ENCODE measurements around the gene CCDC40.

The CCDC40 gene

DNA sequence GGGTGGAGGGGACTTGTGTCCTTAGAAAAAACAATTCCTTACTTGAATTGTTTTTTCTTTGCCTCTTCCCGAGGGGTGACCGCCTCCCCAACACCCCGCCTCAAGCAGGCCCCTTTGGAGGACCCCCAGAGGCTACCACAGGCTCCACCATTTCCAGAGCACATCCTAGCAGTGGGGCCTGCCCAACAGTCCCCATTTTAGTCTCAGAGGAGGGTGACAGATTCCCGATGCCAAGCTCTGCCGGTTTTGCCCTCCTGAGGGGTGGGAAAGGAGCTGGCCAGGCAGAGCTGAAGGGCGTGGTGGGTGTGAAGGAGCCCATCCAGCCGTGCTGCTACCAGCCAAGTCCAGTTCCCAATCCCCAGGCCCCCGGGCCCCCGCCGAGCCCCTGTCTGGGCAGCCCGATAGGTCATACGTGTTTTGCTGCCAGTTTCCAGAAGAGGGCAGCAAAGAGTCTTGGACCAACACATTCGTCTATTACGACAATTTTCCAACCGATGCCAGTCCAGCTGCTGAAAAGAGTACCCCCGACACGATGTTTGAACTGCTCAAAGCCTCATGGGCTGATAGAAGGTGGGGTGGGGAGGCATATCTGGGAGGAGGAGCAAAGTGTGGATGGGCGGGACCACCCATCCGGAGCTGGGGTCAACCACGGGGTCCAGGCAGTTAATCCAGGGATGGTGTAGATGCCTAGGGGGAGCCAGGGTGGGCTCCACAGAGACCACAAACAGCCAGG, 46.1 kb downstream of the CCDC40 start:
- no peak overlapping the region for H3K4me3 ChIP-seq (ENCODE audit: low read depth, low read length)
- peak; percentile 89 for DNase-seq
- TF ChIP-seq CTCF (IDR thresholded peaks at IDR 0.05; ENCODE audit: low read depth, low read length), result peak; percentile 86

GRCh38 chr17:80083136-80083661, 46.8 kb downstream of the CCDC40 start:
- Histone ChIP-seq H3K27ac (no peak overlapping the region), H3K36me3 (no peaks in the 10 kb centered on the region; the same call in 1 of the 2 replicates), H3K27me3 (ENCODE audit: insufficient read depth, low read depth, severe bottlenecking) (no peaks in the 10 kb centered on the region), H3K4me3 (ENCODE audit: low read depth, low read length) (no peak overlapping the region), H3K9me3 (ENCODE audit: severe bottlenecking) (no peaks in the 10 kb centered on the region)
- DNase-seq, result no peak
- no peak for TF ChIP-seq CTCF (IDR thresholded peaks at IDR 0.05; ENCODE audit: low read depth, low read length)

More for the DNA sequence above, 46.1 kb downstream of the CCDC40 start:
- H3K27ac ChIP-seq, result peak overlapping the region; percentile 32
- H3K9me3 ChIP-seq (ENCODE audit: severe bottlenecking), result no peaks in the 10 kb centered on the region
- no peaks in the 10 kb centered on the region; the same call in 1 of the 2 replicates for H3K36me3 ChIP-seq
- H3K27me3 ChIP-seq (ENCODE audit: insufficient read depth, low read depth, severe bottlenecking), result no peaks in the 10 kb centered on the region

DNA sequence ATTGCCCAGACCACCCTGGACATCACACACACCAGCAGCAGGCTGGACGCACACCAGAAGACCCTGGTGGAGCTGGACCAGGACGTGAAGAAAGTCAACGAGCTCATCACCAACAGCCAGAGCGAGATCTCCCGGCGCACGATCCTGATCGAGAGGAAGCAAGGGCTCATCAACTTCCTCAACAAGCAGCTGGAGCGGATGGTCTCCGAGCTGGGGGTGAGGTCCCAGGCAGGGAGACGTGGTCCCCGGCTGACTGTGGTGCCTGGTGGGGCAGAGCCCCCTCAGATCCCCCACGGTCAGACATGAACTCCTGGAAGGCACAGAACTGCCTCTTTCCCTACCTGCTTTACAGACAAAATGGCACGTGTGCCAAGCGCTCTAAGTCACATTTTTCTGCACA, 48.3 kb downstream of the CCDC40 start:
- H3K27ac ChIP-seq, result no peak overlapping the region
- no peaks in the 10 kb centered on the region; the same call in none of the 2 replicates for H3K36me3 ChIP-seq
- H3K27me3 ChIP-seq (ENCODE audit: insufficient read depth, low read depth, severe bottlenecking), result no peaks in the 10 kb centered on the region
- no peak overlapping the region for H3K4me3 ChIP-seq (ENCODE audit: low read depth, low read length)
- no peak for DNase-seq
- TF ChIP-seq CTCF (IDR thresholded peaks at IDR 0.05; ENCODE audit: low read depth, low read length), result no peak
- H3K9me3 ChIP-seq (ENCODE audit: severe bottlenecking), result no peaks in the 10 kb centered on the region

GRCh38 chr17:80086081-80086480, 49.6 kb downstream of the CCDC40 start:
- Histone ChIP-seq H3K27ac (no peak overlapping the region), H3K36me3 (no peaks in the 10 kb centered on the region; the same call in none of the 2 replicates), H3K4me3 (ENCODE audit: low read depth, low read length) (no peak overlapping the region), H3K27me3 (ENCODE audit: insufficient read depth, low read depth, severe bottlenecking) (no peaks in the 10 kb centered on the region), H3K9me3 (ENCODE audit: severe bottlenecking) (no peaks in the 10 kb centered on the region)
- no peak for DNase-seq
- no peak for TF ChIP-seq CTCF (IDR thresholded peaks at IDR 0.05; ENCODE audit: low read depth, low read length)

GRCh38 chr17:80086616-80087015, 50.2 kb downstream of the CCDC40 start:
- Histone ChIP-seq H3K36me3 (no peaks in the 10 kb centered on the region; the same call in none of the 2 replicates), H3K4me3 (ENCODE audit: low read depth, low read length) (no peak overlapping the region), H3K9me3 (ENCODE audit: severe bottlenecking) (no peaks in the 10 kb centered on the region), H3K27me3 (ENCODE audit: insufficient read depth, low read depth, severe bottlenecking) (no peaks in the 10 kb centered on the region), H3K27ac (no peak overlapping the region)
- DNase-seq, result no peak
- TF ChIP-seq CTCF (IDR thresholded peaks at IDR 0.05; ENCODE audit: low read depth, low read length), result no peak
